Activated naive CD4-positive, alpha-beta T cell treated with Interleukin-2 at 50 U/mL for 16 hours (primary cell): ENCODE data around the gene RNF17.
"Not testable (repeated sequence)": the region's sequence is repeated elsewhere in the genome, so short reads cannot be mapped to it uniquely, and the experiment has no call there.

Experiments used
- DNase-seq: peaks from one replicate; pipeline ENCODE4 v3.0.0-alpha.2; 2020

RNF17 gene

DNA sequence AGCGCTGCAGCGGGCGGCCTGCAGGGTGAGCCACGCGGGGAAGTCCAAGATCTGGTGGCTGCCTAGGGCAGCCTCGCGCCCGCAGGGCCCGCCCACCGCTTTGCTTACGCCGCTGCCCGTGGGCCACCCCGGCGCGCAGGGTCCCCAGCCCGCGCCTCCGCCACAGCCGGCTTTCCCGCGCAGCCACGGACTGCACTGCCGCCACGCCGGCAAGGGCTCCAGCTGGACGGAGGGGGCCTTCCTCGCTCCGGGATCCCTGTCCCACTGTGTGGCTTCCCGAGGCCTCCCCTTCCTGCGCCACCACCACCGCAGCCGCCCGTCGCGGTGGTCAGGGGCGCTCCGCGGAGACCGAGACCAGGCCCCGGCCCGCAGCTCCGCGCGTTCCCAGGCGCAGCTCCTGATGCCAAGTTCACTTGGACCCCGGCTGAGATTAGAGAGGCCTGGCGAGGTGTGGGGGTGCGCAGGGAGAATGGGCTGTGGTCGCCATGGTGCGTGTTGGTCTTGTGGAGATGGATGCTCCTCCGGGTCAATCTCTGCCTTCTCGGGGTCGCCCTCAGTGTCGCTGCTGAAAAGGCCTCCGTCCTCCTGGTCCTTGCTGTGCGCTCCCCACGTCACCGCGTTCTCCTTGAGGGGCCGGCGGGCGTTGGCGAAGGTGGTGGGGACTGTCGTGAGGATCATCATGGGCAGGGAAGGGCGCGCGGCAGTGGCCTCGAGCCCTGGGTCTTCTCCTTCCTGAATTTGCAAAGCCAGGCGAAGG, 17.9 kb upstream of the RNF17 start:
- no peak for DNase-seq

- DNase-seq, result no peak
Observed at GRCh38 chr13:24746618-24747247, 17.2 kb upstream of the RNF17 start.

- no peak for DNase-seq
Observed at GRCh38 chr13:24747248-24748060, 16.5 kb upstream of the RNF17 start.

- DNase-seq, result no peak
Observed at GRCh38 chr13:24748061-24748400, 15.9 kb upstream of the RNF17 start.

GRCh38 chr13:24759197-24759596, 4.8 kb upstream of the RNF17 start:
- no peak for DNase-seq

DNA sequence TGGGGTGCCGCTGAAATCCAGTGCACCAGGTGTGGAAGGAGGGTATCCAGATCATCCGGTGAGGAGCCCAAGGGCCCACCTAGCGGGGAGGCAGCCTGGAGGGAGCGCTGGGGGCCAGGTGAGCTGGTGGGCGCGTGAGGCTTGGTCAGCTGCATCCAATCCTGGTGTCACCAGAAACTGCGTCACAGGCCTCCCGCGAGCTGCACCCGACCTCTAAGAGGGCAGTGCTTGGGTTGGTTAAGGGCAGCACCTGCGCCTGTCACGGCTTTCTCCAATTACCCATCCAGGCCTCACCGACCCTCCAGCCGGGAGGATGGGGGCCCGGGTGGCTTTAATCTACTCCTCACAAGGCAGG, 284 bp downstream of the RNF17 start:
- DNase-seq, result no peak

DNA sequence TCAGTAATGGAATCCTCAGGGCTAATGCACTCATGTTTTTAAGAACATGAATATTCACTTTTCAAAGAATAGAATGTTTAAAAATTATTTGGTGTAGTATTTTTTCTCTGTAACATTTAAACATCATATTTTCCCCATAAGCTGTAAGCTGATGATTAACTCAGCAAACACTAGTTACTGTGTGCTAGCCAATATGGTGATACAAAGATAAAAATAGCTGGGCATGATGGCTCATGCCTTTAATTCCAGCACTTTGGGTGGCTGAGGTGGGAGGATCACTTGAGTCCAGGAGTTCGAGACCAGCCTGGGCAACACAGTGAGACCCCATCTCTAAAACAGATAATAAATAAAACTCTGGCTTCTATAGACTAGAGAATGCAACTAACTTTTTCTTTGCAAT, 13.2 kb downstream of the RNF17 start:
- no peak for DNase-seq

DNA sequence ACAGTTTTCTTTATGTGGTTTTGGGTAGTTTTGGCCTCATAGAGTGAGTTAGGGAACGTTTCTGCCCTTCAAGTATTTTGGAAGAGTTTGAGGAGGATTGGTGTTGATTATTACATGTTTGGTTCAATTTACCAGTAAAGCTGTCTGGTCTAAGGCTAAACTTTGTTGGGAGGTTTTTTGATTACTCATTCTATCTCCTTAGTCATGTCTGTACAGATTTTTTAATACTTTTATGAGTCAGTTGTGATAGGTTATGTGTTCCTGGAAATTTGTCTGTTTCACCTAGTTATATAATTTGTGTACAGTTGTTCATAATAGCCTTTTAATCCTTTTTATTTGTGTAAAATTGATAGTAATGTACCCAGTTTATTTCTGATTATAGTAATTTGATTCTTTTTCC, 20.4 kb downstream of the RNF17 start:
- DNase-seq, result no peak

DNA sequence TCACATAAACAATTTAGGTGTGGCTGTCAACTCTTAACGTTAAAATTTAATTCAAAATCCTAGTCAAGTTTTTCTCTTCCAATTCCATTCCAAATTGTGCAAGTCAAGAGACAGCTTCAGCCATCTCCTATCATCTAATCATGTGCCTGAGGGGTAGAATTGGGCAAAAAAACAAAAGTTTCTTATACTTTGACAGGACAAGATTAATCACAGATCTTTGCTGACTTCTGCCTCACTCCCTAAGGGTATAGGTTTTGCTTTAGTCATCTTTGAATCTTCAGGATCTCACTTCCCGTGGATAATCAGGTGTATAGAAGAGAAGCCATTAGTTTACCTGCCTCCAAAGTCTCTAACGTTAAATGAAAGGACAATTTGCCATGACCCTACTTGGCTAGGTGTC, 24.6 kb downstream of the RNF17 start:
- DNase-seq, result no peak

DNA sequence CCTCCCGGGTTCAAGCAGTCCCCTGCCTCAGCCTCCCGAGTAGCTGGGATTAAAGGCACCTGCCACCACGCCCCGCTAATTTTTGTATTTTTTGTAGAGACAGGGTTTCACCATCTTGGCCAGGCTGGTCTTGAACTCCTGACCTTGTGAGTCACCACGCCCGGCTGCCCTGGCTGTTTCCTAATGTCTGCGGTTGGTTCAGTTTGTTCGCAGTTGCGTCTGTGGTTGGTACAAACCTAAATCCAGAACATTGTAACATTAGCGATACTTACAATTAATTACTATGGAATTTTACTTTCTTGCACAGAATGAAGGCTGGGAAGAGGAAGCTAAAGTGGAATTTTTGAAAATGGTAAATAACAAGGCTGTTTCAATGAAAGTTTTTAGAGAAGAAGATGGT, 38.1 kb downstream of the RNF17 start:
- DNase-seq, result no peak

GRCh38 chr13:24821207-24821606, 57.2 kb downstream of the RNF17 start:
- no peak for DNase-seq

- DNase-seq, result no peak
Observed at GRCh38 chr13:24822640-24823039, 58.7 kb downstream of the RNF17 start.

- not testable (repeated sequence) for DNase-seq
Observed at GRCh38 chr13:24823122-24823710, 59.2 kb downstream of the RNF17 start.

- no peak for DNase-seq
Observed at GRCh38 chr13:24827799-24828198, 63.8 kb downstream of the RNF17 start.

DNA sequence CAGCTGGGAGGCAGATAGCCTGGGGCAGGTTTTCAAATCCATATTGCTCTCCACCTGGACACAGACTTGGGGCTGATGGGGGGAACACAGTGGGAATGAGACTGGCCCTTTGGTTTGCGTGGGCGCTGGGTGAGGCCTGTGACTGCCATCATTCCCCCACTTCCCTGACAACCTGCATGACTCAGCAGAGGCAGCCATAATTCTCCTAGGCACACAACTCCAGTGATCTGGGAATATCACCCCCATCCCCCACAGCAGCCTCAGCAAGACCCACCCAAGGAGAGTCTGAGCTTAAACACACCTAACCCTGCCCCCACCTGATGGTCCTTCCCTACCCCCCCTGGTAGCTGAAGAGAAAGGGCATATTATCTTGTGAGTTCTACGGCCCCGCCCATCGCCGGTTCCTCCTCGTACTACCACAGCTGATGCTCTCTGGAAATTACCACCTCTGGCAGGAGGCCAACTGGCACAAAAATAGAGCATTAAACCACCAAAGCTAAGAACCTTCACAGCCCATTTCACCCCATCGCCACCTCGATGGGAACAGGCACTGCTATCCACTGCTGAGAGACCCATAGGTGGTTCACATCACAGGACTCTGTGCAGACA, 71.0 kb downstream of the RNF17 start:
- DNase-seq, result no peak

DNA sequence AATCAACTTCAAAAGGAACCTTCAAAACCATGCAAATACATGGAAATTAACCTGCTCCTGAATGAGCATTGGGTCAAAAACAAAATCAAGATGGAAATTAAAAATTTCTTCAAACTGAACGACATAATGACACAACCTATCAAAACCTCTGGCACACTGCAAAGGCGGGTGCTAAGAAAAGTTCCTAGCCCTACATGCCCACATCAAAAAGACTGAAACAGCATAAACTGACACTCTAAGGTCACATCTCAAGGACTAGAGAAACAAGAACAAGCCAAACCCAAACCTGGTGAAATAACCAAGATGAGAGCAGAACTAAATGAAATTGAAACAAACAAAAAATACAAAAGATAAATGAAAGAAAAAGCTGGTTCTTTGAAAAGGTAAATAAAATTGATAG, 73.6 kb downstream of the RNF17 start:
- not testable (repeated sequence) for DNase-seq

- DNase-seq, result no peak
Observed at GRCh38 chr13:24842549-24843274, 78.7 kb downstream of the RNF17 start.

- DNase-seq, result no peak
Observed at GRCh38 chr13:24851546-24851945, 87.6 kb downstream of the RNF17 start.

GRCh38 chr13:24854311-24854710, 90.3 kb downstream of the RNF17 start:
- no peak for DNase-seq

DNA sequence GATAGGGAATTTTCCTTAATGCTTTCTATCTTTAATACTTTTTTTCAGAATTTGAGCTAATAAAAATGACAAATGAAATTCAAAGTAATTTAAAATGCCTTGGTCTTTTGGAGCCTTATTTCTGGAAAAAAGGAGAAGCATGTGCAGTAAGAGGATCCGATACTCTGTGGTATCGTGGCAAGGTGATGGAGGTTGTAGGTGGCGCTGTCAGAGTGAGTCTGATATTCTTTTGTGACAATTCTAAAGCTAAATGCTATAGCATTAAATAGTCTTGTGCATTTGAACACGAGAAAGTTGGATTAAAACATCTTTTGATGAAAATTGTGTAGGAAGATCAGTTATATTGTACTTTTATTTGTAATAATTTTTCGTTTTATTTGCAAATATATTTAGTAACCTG, 95.0 kb downstream of the RNF17 start:
- DNase-seq, result no peak

- no peak for DNase-seq
Observed at GRCh38 chr13:24860770-24861169, 96.8 kb downstream of the RNF17 start.

DNA sequence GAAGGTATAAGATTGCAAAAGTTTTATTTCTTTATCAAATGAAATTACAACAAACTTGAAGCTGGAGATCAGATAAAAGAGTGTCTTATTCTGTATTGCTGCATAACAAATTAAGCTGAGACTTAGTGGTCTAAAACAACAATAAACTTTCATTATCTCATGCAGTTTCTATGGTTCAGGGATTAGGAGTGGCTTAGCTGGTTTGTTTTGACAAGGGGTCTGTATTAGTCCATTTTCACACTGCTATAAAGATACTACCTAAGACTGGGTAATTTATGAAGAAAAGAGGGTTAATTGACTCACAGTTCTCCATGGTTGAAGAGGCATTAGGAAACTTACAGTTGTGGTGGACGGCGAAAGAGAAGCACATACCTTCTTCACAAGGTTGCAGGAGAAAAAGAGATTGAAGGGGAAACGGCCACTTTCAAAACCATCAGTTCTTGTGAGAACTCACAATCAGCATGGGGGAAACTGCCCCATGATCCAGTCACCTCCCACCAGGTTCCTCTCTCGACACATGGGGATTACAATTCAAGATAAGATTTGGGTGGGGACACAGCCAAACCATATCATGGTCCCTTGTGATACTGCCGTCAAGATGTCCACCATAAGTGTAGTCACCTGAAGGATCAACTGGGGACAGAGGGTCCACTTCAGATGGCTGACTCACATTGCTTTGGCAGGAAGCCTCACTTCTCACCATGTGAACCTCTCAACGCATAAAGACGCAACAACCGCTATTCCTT, 97.8 kb downstream of the RNF17 start:
- no peak for DNase-seq
